Fibroblast of lung (primary cell): ENCODE data around the gene CALU.

Source experiments
- CTCF ChIP-seq, 2 donors: IDR thresholded peaks in 1 of 2; conservative IDR thresholded peaks in 1 of 2; 1 replicate in 1 of 2; 2 replicates in 1 of 2; pipeline ENCODE4 v1.5.1; 2011 to 2012; ENCODE audit warnings: low read length in 2 of 2, control low read depth in 1 of 2, inconsistent platforms in 1 of 2, low read depth in 1 of 2, mild to moderate bottlenecking in 1 of 2
- EZH2 ChIP-seq: IDR thresholded peaks from 2 replicates; pipeline ENCODE4 v1.5.1; 2012; ENCODE audit warnings: low read length, control low read depth, mild to moderate bottlenecking; ENCODE audit errors: missing control alignments

DNA sequence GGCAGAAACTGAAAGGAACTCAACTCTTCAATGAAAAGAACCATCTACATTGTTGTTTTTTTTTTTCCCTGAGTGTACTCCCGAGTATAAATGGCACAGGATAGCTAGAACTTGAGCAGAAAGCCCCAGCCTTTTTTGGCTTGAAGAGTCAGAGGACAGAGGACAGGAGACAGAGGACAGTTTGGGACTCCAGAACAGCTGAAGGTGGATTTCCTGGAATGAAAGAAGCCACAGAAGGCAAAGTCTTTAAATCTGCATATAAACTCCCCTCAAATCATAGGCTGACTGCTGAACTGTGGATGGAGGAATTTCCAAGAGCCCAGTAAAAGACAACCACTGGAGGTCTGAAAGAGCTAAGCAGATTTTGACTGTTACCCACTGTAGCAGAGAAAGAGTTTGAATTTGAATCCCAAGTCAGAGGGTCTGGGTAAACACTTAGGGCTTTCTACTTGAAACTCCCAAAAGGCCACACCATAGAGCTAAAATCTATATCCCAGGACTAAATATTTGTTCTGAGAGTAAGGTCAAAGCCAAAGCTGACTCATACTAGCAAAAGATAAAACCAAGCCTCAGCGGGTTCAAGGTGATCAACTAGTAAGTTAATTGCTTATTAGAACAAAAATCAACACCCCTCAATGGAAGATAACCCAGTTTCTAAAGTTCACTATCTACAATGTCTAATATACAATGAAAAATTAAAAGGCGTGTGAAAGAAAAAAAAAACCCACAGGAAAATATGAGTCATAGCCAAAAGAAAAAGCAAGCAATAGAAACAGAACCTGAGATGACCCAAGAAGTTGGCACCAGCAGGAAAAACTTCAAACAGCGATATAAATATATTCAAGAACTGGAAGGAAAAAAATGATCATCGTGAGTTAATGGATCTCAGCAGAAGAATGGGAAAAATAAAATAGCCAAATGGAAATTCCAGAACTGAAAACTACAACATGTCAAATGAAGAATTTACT lies 38.3 kb downstream of the CALU start:
- no peak for TF ChIP-seq CTCF (conservative IDR thresholded peaks at IDR 0.05 in 1 of 2, IDR thresholded peaks at IDR 0.05 in 1 of 2; ENCODE audit: low read depth in 1 of 2, low read length in 2 of 2)
- no peak for TF ChIP-seq EZH2
